Left lung (tissue), 10 donors: ENCODE data around the gene SLC25A26. TPM values are rescaled to one million over a fixed set of nuclear protein-coding genes. Genes with fewer than 3 reads are reported as not detected.

Experiments
- ATAC-seq: fragments of 200-7000 bp; cut with Tn5 transposase; one replicate; pipeline ENCODE4 v1.9.1; 2020; ENCODE audit warnings: moderate library complexity
- DNase-seq, 4 donors: peaks; one replicate each; pipeline ENCODE4 v3.0.0-alpha.2; 2013 to 2020
- H3K27ac ChIP-seq, 2 donors: fragments of 200-600 bp; sonication (generic) in 1 of 2; one replicate each; pipeline versions ENCODE4 v1.5.0 to v1.8.0; 2020 to 2021
- H3K27me3 ChIP-seq, 2 donors: fragments of 200-600 bp; sonication (generic) in 1 of 2; one replicate each; pipeline versions ENCODE4 v1.5.0 to v1.8.0; 2020 to 2021
- H3K36me3 ChIP-seq, 2 donors: fragments of 200-600 bp; sonication (generic) in 1 of 2; one replicate each; pipeline versions ENCODE4 v1.5.0 to v1.8.0; 2020 to 2021
- H3K4me1 ChIP-seq, 2 donors: fragments of 200-600 bp; one replicate each; pipeline ENCODE4 v1.8.0; 2021
- H3K4me3 ChIP-seq, 2 donors: fragments of 200-600 bp; sonication (generic) in 1 of 2; one replicate each; pipeline versions ENCODE4 v1.5.0 to v1.8.0; 2020 to 2021; ENCODE audit warnings: mild to moderate bottlenecking in 1 of 2
- H3K9me3 ChIP-seq, 2 donors: fragments of 200-600 bp; sonication (generic) in 1 of 2; one replicate each; pipeline versions ENCODE4 v1.5.0 to v1.8.0; 2020 to 2021
- CTCF ChIP-seq, 2 donors: fragments of 200-600 bp; sonication (generic) in 1 of 2; IDR thresholded peaks; one replicate each; pipeline versions ENCODE4 v1.5.0 to v1.8.0; 2021; ENCODE audit warnings: antibody characterized with exemption in 2 of 2
- intact Hi-C, 2 donors: fragments of 100-400 bp; cut with DNase I; formaldehyde crosslinking; loops; one replicate each; pipeline versions ENCODE4 v1.11.2 to v1.14.2; 2022
- polyA plus RNA-seq, 6 donors: library from polyadenylated mRNA; unstranded; fragments of 120-200 nt; gene quantifications; one replicate each; pipeline ENCODE4 v1.2.1, GENCODE V29; 2013; ENCODE audit not compliant: insufficient read length in 6 of 6
- total RNA-seq, 2 donors: library from RNA; stranded (reverse); fragmentation: NEBNext Ultra II Directional; extraction: Animal tissue kit (Norgen Biotek cat#: 25700); gene quantifications; one replicate each; pipeline ENCODE4 v1.2.1, GENCODE V29; 2021
- donor health status: DM: no; HTN: yes; CAD: no.
- donor health status: DM: no; HTN: no; CAD: no.

SLC25A26 gene
- total and polyA plus RNA-seq, 8 donors: 14.2 to 26.2 (median 22.4) TPM

- no peak overlapping the region for H3K4me3 ChIP-seq
- intact Hi-C loops: no loop called here
- no peak for TF ChIP-seq CTCF (IDR thresholded peaks at IDR 0.05)
- H3K4me1 ChIP-seq: no peaks in the 10 kb centered on the region
- H3K36me3 ChIP-seq: no peaks in the 10 kb centered on the region
- DNase-seq: no peak
- ATAC-seq: no peak
- no peak overlapping the region for H3K27ac ChIP-seq
- H3K9me3 ChIP-seq: no peaks in the 10 kb centered on the region
- no peaks in the 10 kb centered on the region for H3K27me3 ChIP-seq
Observed at GRCh38 chr3:66203275-66203674, 17.5 kb upstream of the SLC25A26 start.

- ATAC-seq: no peak
- Histone ChIP-seq H3K4me1 (no peaks in the 10 kb centered on the region), H3K27me3 (no peaks in the 10 kb centered on the region), H3K4me3 (no peak overlapping the region), H3K27ac (no peak overlapping the region), H3K36me3 (no peaks in the 10 kb centered on the region), H3K9me3 (no peaks in the 10 kb centered on the region)
- no peak for TF ChIP-seq CTCF (IDR thresholded peaks at IDR 0.05)
- no peak for DNase-seq
- intact Hi-C loops: no loop called here
Observed at GRCh38 chr3:66206806-66207205, 14.0 kb upstream of the SLC25A26 start.

GRCh38 chr3:66208189-66208588 is 12.6 kb upstream of the SLC25A26 start:
- intact Hi-C loops: no loop called here
- Histone ChIP-seq H3K4me1 (no peaks in the 10 kb centered on the region), H3K4me3 (no peak overlapping the region), H3K27ac (no peak overlapping the region), H3K36me3 (no peaks in the 10 kb centered on the region), H3K27me3 (no peaks in the 10 kb centered on the region), H3K9me3 (no peaks in the 10 kb centered on the region)
- DNase-seq (no peak), ATAC-seq (no peak)
- TF ChIP-seq CTCF (IDR thresholded peaks at IDR 0.05): no peak

GRCh38 chr3:66210687-66211295 is 10.0 kb upstream of the SLC25A26 start:
- no peak for TF ChIP-seq CTCF (IDR thresholded peaks at IDR 0.05)
- no peak overlapping the region for H3K4me3 ChIP-seq
- H3K4me1 ChIP-seq: no peaks in the 10 kb centered on the region
- no peak overlapping the region for H3K27ac ChIP-seq
- intact Hi-C loops: no loop called here
- DNase-seq (no peak), ATAC-seq (no peak)
- H3K36me3 ChIP-seq: no peaks in the 10 kb centered on the region
- no peaks in the 10 kb centered on the region for H3K27me3 ChIP-seq
- H3K9me3 ChIP-seq: no peaks in the 10 kb centered on the region

- no peak for TF ChIP-seq CTCF (IDR thresholded peaks at IDR 0.05)
Observed at GRCh38 chr3:66211779-66212178, 9.0 kb upstream of the SLC25A26 start.

More at GRCh38 chr3:66211779-66212178, 9.0 kb upstream of the SLC25A26 start:
- DNase-seq (no peak), ATAC-seq (no peak)
- H3K36me3 ChIP-seq: no peaks in the 10 kb centered on the region
- no peak overlapping the region for H3K4me3 ChIP-seq
- H3K27ac ChIP-seq: no peak overlapping the region
- intact Hi-C loops: no loop called here
- H3K27me3 ChIP-seq: no peaks in the 10 kb centered on the region
- no peaks in the 10 kb centered on the region for H3K9me3 ChIP-seq
- no peaks in the 10 kb centered on the region for H3K4me1 ChIP-seq
